Upper lobe of right lung (tissue), 1 donor: Measurements from ENCODE around the gene RNASE9. TPM values are rescaled to one million over a fixed set of nuclear protein-coding genes. Genes with fewer than 3 reads are reported as not detected.
"Not testable (repeated sequence)": the region's sequence is repeated elsewhere in the genome, so short reads cannot be mapped to it uniquely, and the experiment has no call there.

Experiments used
- ATAC-seq: fragments of 200-7000 bp; cut with Tn5 transposase; one replicate; pipeline ENCODE4 v1.9.1; 2020; ENCODE audit warnings: mild to moderate bottlenecking, moderate library complexity
- DNase-seq: peaks from one replicate; pipeline ENCODE4 v3.0.0-alpha.2; 2020
- H3K27ac ChIP-seq: fragments of 200-600 bp; one replicate; pipeline ENCODE4 v1.8.0; 2022
- H3K27me3 ChIP-seq: fragments of 200-600 bp; one replicate; pipeline ENCODE4 v1.8.0; 2022; ENCODE audit warnings: mild to moderate bottlenecking
- H3K36me3 ChIP-seq: fragments of 200-600 bp; one replicate; pipeline ENCODE4 v1.8.0; 2022
- H3K4me1 ChIP-seq: fragments of 200-600 bp; one replicate; pipeline ENCODE4 v1.8.0; 2022
- H3K4me3 ChIP-seq: fragments of 200-600 bp; one replicate; pipeline ENCODE4 v1.8.0; 2022; ENCODE audit warnings: mild to moderate bottlenecking
- H3K9me3 ChIP-seq: fragments of 200-600 bp; one replicate; pipeline ENCODE4 v1.8.0; 2022
- CTCF ChIP-seq: fragments of 200-600 bp; IDR thresholded peaks from one replicate; pipeline ENCODE4 v1.8.0; 2022; ENCODE audit warnings: antibody characterized with exemption
- intact Hi-C: fragments of 100-400 bp; cut with DNase I; formaldehyde crosslinking; loops from one replicate; pipeline ENCODE4 v1.11.0; 2022
- total RNA-seq: library from RNA; stranded (reverse); fragmentation: NEBNext Ultra II Directional; extraction: Animal tissue kit (Norgen Biotek cat#: 25700); gene quantifications from one replicate; pipeline ENCODE4 v1.2.1, GENCODE V29; 2021
- donor health status: DM: no; HTN: yes; CAD: no; lungs with severe emphysema.

The RNASE9 gene
- total RNA-seq, 1 donor from 2014 or later = not detected

- Histone ChIP-seq H3K9me3 (no peaks in the 10 kb centered on the region), H3K36me3 (no peaks in the 10 kb centered on the region), H3K4me3 (no peak overlapping the region), H3K27ac (no peak overlapping the region), H3K4me1 (no peaks in the 10 kb centered on the region), H3K27me3 (no peaks in the 10 kb centered on the region)
- no peak for TF ChIP-seq CTCF
- intact Hi-C loops = no loop called here
- no peak for DNase-seq
- peak; percentile 74 for ATAC-seq
Measured at GRCh38 chr14:20524027-20524426, 36.8 kb downstream of the RNASE9 start.

- Histone ChIP-seq H3K36me3 (no peaks in the 10 kb centered on the region), H3K9me3 (no peaks in the 10 kb centered on the region), H3K4me3 (no peak overlapping the region), H3K27ac (no peak overlapping the region), H3K27me3 (no peaks in the 10 kb centered on the region), H3K4me1 (no peaks in the 10 kb centered on the region)
- no peak for DNase-seq
- no peak for ATAC-seq
- no peak for TF ChIP-seq CTCF
- intact Hi-C loops = no loop called here
Measured at GRCh38 chr14:20522332-20522731, 38.5 kb downstream of the RNASE9 start.

DNA sequence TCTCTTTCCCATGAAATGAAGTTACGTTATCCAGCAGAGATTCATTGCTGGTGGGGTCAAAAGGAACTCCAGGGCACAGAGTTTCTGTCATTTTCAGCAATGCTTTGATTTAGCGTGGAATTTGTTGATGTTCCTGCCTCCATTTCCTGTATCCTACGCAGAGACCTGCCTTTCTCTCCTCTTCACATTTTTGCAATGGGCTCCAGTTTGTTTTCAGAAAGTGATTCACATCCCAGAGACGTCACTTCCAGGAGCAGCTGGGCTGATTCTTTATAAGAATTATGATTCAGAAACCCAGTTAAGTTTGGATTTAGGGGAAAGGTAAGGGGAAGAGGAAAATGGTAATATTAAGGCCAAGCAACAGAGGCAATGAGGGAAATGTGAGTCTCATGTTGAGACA, 43.9 kb downstream of the RNASE9 start:
- intact Hi-C loops = no loop called here

DNA sequence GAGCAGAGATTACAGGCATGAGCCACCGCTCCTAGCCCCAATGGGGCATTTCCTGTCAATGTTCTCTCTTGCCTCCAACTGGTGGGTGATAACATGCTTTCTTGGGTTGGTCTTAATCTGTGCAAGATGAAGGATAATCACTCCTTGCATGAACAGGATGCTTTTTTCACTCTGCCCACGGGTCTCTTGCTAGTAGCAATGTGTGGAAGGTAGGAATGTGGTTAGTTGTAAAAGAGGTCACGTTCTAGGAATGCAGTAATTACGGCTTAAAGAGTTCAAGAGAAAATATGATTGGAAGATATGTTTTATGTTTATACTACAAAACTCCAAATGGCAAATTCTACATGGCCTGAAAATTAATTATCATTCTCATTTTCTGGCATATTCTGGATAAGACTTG, 45.0 kb downstream of the RNASE9 start:
- TF ChIP-seq CTCF = no peak
- no peaks in the 10 kb centered on the region for H3K27me3 ChIP-seq
- no peaks in the 10 kb centered on the region for H3K9me3 ChIP-seq
- H3K4me3 ChIP-seq = no peak overlapping the region
- no peak overlapping the region for H3K27ac ChIP-seq
- no peaks in the 10 kb centered on the region for H3K4me1 ChIP-seq
- no peaks in the 10 kb centered on the region for H3K36me3 ChIP-seq
- intact Hi-C loops = no loop called here
- ATAC-seq (no peak), DNase-seq (no peak)

More for the DNA sequence above, 43.9 kb downstream of the RNASE9 start:
- no peak for ATAC-seq
- no peak for TF ChIP-seq CTCF
- Histone ChIP-seq H3K9me3 (no peaks in the 10 kb centered on the region), H3K4me3 (no peak overlapping the region), H3K4me1 (no peaks in the 10 kb centered on the region), H3K27me3 (no peaks in the 10 kb centered on the region), H3K36me3 (no peaks in the 10 kb centered on the region), H3K27ac (no peak overlapping the region)
- no peak for DNase-seq

DNA sequence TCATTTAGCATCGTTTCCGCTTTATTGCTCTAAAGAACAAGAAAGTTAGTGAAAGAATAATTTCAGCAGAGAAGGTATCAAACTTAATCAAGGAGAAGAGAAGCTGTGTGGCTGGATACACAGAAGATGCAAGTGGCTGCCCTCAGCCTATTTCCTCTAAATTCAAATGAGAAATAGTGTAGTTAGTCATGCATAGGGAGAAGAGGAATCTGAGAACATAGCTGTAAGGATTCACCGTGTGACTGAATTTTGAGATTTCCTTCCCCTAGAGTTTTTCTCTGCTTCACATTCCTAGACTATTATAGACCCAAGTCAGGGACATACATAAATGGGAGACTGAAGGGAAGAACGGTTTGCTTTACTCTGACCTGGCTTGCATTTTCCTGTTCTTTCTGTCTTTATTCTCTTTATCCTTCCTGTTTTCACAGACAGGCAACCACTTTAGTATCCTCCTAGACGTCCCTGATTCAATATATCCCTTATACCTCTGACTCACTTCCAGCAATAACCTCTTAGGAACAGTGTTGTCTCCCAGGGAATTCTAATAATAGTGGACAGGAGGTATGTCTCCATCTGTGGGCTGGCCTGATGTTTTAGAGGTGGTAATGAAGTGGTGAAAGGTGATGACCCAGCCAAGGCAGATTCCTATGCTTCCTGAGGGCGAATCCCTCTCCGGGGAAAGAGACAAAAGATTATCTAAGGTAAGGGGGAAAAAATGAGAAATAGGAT, 48.5 kb downstream of the RNASE9 start:
- no peak overlapping the region for H3K27ac ChIP-seq
- H3K4me3 ChIP-seq = no peak overlapping the region
- ATAC-seq (no peak), DNase-seq (no peak)
- no peaks in the 10 kb centered on the region for H3K4me1 ChIP-seq
- TF ChIP-seq CTCF = no peak
- intact Hi-C loops = no loop called here
- no peaks in the 10 kb centered on the region for H3K36me3 ChIP-seq
- H3K27me3 ChIP-seq = no peaks in the 10 kb centered on the region
- H3K9me3 ChIP-seq = no peaks in the 10 kb centered on the region

DNA sequence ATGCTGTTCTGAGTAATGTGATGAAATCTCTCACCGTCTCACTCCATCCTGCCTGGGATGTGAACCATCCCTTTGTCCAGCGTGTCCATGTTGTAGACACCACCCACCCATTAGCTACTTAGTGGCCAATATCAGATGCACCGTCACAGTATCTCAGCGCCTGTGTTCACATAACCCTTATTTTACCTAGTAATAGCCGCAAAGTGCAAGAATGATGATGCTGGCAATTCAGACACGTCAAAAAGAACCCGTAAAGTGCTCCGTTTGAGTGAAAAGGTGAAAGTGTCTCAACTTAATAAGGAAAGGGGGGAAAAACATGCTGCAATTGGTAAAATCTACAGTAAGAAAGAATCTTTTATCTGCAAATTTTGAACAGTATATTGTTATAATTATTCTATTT, 52.5 kb downstream of the RNASE9 start:
- H3K27me3 ChIP-seq = no peaks in the 10 kb centered on the region
- DNase-seq (no peak), ATAC-seq (no peak)
- no peak overlapping the region for H3K27ac ChIP-seq
- H3K9me3 ChIP-seq = no peaks in the 10 kb centered on the region
- intact Hi-C loops = no loop called here
- H3K4me3 ChIP-seq = no peak overlapping the region
- no peaks in the 10 kb centered on the region for H3K4me1 ChIP-seq
- no peaks in the 10 kb centered on the region for H3K36me3 ChIP-seq
- TF ChIP-seq CTCF = no peak

- H3K9me3 ChIP-seq, H3K27me3 ChIP-seq, H3K4me1 ChIP-seq, H3K4me3 ChIP-seq, H3K36me3 ChIP-seq, H3K27ac ChIP-seq, intact Hi-C loops, DNase-seq, ATAC-seq: not testable (repeated sequence)
Measured at GRCh38 chr14:20507537-20507936, 53.3 kb downstream of the RNASE9 start.

DNA sequence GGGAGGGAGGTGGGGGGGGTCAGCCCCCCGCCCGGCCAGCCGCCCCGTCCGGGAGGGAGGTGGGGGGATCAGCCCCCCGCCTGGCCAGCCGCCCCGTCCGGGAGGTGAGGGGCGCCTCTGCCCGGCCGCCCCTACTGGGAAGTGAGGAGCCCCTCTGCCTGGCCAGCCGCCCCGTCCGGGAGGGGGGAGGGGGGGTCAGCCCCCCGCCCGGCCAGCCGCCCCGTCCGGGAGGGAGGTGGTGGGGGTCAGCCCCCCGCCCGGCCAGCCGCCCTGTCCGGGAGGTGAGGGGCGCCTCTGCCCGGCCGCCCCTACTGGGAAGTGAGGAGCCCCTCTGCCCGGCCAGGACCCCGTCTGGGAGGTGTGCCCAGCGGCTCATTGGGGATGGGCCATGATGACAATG, 54.1 kb downstream of the RNASE9 start:
- intact Hi-C loops, H3K27me3 ChIP-seq, DNase-seq, ATAC-seq, H3K36me3 ChIP-seq, H3K9me3 ChIP-seq, H3K4me1 ChIP-seq, H3K27ac ChIP-seq, H3K4me3 ChIP-seq: not testable (repeated sequence)
